Measurements from ENCODE around the gene KBTBD8. TPM values are rescaled to one million over a fixed set of nuclear protein-coding genes. Genes with fewer than 3 reads are reported as not detected.
A peak's percentile ranks its signal among the peaks of the same experiment; 100 is the strongest.

KBTBD8 gene
- total RNA-seq, 4 donors from 2014 or later, result 0.13 to 3.0 (median 0.65) TPM

DNA sequence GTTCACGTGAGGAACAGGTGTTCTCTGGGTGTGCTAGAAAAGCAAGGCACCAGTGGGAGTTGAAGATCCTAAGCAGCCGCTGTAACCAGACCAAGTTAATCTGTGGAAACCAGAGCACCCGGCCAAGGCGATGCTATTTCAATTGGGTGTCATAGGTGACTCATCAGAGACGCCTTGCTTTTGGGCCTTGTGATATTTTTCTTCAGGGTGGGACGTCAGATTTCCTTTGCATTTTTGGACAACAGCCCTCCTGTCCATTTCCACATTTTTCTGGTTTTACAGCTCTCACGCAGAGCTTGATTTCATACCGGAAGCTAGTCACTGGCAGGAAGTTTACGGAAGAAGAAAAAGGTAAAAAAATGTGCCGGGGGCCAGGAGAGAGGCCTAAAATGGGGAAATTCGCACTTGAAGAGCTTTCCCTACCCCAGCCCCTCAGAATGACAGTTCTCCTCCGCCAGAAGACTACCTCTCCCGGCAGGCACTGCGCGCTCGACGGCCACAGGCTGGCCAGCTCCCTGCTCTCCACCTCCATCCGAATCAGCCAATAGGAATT, 471 bp upstream of the KBTBD8 start:
- no peak overlapping the region for H3K4me3 ChIP-seq (ENCODE audit: low read depth, poor library complexity, severe bottlenecking)
- intact Hi-C loops (cut with DNase I; ENCODE audit: low total_unique reads), result no loop called here
- TF ChIP-seq, protein P1, sequence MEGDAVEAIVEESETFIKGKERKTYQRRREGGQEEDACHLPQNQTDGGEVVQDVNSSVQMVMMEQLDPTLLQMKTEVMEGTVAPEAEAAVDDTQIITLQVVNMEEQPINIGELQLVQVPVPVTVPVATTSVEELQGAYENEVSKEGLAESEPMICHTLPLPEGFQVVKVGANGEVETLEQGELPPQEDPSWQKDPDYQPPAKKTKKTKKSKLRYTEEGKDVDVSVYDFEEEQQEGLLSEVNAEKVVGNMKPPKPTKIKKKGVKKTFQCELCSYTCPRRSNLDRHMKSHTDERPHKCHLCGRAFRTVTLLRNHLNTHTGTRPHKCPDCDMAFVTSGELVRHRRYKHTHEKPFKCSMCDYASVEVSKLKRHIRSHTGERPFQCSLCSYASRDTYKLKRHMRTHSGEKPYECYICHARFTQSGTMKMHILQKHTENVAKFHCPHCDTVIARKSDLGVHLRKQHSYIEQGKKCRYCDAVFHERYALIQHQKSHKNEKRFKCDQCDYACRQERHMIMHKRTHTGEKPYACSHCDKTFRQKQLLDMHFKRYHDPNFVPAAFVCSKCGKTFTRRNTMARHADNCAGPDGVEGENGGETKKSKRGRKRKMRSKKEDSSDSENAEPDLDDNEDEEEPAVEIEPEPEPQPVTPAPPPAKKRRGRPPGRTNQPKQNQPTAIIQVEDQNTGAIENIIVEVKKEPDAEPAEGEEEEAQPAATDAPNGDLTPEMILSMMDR (IDR thresholded peaks at IDR 0.05), result no peak
- TF ChIP-seq POLR2A (IDR thresholded peaks at IDR 0.05), result no peak
- WGBS, 2 donors, result 8% methylated on average over 18 of the region's 18 CpGs
- DNase-seq (ENCODE audit: low spot score in 2 of 2), result peak in 1 of 2 donors; percentile 17

DNA sequence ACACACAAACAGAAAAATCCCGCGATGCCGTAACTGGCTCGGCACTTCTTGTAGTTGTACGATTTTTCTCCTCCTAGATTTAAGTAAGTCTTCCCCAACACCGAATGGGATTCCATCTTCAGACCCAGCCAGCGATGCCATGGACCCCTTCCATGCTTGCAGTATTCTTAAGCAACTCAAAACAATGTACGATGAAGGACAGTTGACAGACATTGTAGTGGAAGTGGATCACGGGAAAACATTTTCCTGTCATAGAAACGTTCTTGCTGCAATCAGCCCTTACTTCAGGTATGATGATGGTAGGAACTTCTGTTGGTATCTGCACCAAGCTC, 763 bp downstream of the KBTBD8 start:
- no peak for DNase-seq (ENCODE audit: low spot score in 2 of 2)
- peak overlapping the region; percentile 88 for H3K4me3 ChIP-seq (ENCODE audit: low read depth, poor library complexity, severe bottlenecking)
- 2 to 5% methylated on average over 10 of the region's 10 CpGs for WGBS, 2 donors

DNA sequence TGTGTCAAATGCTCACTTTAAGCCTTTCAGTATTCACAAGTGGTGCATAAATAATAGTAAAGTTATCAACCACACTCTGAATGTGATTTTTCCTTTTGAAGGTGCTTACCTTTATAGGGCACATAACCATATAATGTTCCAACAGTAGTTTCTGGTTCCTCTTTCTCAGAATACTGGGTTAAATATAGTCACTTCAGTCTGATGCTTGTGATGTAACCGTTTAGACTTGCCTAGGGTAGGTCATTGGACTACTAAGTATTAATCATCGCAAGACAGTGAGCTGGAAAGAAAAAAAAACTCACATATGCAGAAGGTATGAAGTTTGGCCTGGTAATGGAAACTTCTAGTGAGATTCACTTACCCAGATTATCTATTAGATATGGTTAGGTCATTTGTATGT, 1.9 kb downstream of the KBTBD8 start:
- H3K4me3 ChIP-seq (ENCODE audit: low read depth, poor library complexity, severe bottlenecking), result no peak overlapping the region
- DNase-seq (ENCODE audit: low spot score in 2 of 2), result no peak
- WGBS, 2 donors, result 58% methylated on average over 2 of the region's 2 CpGs
- TF ChIP-seq, protein P1 (IDR thresholded peaks at IDR 0.05), result no peak
- TF ChIP-seq POLR2A (IDR thresholded peaks at IDR 0.05), result no peak
- intact Hi-C loops (cut with DNase I; ENCODE audit: low total_unique reads), result no loop called here

More for the DNA sequence above, 763 bp downstream of the KBTBD8 start:
- no peak for TF ChIP-seq POLR2A (IDR thresholded peaks at IDR 0.05)
- TF ChIP-seq, protein P1 (IDR thresholded peaks at IDR 0.05), result no peak
- intact Hi-C loops (cut with DNase I; ENCODE audit: low total_unique reads), result no loop called here

DNA sequence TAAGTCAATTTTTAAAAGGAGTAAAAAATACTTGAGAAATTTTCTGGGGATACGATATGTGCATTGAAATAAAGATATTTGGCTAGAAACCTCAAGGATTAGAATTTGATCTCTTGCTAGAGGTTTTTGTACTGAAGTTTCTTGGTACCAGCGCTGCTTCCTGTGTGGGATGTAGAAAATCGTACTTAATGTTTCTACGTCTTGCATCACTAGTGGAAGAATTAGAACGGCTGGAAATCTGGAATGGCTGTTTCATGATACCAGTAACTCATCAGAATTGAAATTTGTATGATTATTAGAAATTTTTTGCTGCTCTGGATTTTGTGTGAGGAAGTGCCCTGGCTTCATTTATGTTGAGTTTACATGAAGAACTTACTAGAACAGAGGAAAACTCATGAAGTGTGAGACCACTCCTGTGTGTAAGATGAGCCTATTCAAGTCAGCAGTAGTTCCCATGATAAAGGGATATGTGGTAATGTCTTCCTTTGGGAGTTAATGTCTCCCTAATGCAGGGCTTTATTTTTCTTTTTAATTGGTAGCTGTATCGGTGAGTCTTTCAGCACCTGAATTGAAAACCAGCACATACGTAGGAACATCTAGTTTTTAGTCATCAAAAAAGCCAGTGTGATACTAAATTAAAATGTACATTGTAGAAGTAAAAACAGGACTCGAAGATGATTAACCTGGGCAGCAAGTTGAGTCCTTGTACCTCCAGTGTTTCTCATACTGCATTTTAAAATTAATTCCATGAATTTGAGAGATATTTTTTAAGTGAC, 3.2 kb downstream of the KBTBD8 start:
- H3K4me3 ChIP-seq (ENCODE audit: low read depth, poor library complexity, severe bottlenecking), result no peak overlapping the region
- DNase-seq (ENCODE audit: low spot score in 2 of 2), result no peak
- WGBS, 2 donors, result 91 to 92% methylated on average over 8 of the region's 8 CpGs
- intact Hi-C loops (cut with DNase I; ENCODE audit: low total_unique reads), result no loop called here
- TF ChIP-seq, protein P1 (IDR thresholded peaks at IDR 0.05), result no peak
- TF ChIP-seq POLR2A (IDR thresholded peaks at IDR 0.05), result no peak

DNA sequence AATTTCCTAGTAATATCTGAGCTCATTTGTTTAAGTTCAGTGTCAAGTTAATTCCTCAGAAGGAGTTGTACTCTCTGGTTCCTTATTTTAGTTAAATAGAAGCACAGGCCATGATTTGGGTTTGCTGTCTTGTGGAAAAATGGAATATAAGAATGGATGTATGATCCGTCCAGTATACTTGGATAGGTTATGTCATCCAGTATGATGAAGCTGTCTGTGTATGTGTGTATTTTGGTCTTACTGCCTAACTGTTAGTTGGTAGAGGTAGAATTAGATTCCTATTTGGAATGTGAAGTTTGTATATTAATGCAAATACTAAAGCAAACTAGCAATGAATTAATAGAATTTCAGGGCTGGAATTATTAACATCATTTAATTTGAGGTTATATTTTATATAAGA, 7.9 kb downstream of the KBTBD8 start:
- intact Hi-C loops (cut with DNase I; ENCODE audit: low total_unique reads), result no loop called here
- no peak for TF ChIP-seq POLR2A (IDR thresholded peaks at IDR 0.05)
- TF ChIP-seq, protein P1 (IDR thresholded peaks at IDR 0.05), result no peak
- 100% methylated on average over 1 of the region's 1 CpG for WGBS, 2 donors
- no peak overlapping the region for H3K4me3 ChIP-seq (ENCODE audit: low read depth, poor library complexity, severe bottlenecking)
- no peak for DNase-seq (ENCODE audit: low spot score in 2 of 2)

Measured in lower leg skin (tissue), 4 donors.